NCI-H2081 treated with DMSO at 0.1 percent for 48 hours (cell line): ENCODE data around the gene HES6.

Experiments used
- DNase-seq: peaks from one replicate; lab custom pipeline; 2025; lab: John Stamatoyannopoulos, UW

Gene HES6, protein sequence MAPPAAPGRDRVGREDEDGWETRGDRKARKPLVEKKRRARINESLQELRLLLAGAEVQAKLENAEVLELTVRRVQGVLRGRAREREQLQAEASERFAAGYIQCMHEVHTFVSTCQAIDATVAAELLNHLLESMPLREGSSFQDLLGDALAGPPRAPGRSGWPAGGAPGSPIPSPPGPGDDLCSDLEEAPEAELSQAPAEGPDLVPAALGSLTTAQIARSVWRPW

DNA sequence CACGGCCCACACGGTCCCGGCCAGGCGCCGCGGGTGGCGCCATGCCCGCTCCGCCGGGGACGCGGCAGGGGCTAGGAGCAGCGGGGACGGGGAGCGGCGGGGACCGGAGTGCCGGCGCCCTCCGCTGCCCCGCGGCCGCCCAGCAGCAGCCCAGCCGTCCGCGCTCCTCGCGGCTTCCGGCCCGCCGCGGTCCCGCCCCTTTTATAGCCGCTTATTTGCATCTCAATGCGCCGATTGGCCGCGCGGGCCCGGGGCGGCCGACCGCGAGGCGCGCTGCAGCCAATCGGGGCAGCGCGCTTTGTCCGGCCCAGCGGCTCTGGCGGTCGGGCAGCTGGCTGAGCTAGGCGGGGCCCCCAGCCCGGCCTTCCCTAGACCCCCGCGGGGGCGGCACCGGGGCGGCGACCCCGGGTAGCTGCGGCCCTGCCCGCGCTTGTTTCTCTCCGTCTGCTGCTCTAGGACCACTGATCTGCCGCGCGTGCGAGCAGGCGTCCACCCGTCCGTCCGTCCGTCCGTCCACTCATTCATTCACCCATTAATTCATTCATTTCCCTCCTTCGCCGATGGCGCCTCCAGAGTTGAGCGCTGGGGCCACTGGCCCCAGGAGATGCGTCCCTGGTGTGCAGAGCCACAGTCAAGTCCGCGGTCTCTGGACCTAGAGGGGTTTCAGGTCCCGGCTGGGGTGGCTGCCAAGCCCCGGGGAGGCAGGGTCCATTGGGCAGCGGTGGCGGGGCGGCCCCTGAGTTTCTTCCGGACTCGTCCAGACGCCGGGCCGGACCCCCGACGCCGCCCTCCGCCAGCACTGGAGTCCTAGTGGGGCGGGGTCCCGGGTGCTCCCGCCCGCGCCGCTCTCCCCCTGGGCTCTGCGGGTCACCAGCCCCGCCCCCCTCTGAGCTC lies at the start of gene HES6:
HES6 (minus strand) TSS at position 176 of the 894 bp plus-strand sequence; CDS start at position 43, 133 bp downstream.
- DNase-seq = peak; percentile 88

DNA sequence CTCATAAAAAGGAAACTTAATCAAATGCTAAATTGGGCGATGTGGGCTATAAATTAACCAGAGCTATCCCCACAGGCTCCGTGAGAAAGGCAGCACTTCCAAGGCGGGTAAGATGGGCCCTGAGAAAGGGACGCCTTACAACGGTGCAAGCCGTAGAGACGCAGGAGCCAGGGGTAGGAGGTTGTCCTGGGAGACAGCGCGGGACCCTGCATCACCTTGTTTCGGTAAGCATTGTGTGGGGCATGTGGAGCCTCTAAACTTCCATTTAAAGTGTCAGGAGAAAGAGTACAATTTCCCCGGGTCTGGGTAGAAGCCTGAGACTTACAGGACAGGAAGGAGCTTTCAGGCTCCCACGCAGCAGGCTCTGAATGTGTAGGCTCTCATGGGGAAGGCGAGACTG lies 49.7 kb upstream of the HES6 start:
- no peak for DNase-seq

DNA sequence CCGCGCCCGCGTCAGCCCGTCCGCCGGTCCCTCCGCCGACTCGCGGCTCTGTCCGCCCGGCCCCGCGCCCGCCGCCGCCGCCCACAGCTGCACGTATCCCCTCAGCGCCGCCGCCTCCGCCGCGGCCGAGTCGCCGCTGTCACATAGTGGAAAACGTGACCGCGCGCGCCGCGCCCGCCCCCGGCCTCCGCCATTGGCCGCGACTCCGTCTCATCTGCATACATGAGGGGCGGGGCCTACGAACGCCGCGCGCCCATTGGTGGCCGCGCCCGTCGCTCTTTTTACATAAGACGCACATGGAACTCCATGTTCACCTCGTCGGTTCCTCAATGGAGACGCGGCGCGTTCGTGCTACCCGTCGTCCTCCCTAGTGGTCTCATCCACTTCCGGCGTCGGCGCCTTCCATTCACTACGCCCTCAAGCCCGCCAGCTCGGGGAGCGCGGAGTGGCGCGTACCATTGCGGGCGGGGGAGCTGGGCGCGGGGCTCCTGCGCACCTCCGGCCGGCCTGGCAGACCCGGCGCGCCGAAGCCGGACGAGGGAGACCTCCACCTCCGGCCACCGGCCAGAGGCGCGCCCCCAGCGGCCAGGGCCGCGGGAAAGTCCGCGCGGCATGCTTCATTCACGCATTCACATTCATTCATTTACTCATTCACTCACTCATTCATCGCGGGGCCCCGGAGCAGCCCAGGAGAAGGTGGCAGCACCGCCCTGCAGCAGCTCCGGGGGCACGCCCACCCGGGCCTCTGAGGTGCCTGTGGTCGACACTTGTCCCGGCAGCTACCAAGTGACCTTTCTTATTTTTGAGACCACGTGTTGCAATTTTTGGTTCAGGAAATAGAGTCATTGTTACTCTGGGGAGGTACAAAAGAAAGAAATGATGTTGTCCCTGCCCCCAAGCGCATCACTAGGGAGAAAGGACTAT lies 49.1 kb upstream of the HES6 start:
- DNase-seq = peak; percentile 93

DNA sequence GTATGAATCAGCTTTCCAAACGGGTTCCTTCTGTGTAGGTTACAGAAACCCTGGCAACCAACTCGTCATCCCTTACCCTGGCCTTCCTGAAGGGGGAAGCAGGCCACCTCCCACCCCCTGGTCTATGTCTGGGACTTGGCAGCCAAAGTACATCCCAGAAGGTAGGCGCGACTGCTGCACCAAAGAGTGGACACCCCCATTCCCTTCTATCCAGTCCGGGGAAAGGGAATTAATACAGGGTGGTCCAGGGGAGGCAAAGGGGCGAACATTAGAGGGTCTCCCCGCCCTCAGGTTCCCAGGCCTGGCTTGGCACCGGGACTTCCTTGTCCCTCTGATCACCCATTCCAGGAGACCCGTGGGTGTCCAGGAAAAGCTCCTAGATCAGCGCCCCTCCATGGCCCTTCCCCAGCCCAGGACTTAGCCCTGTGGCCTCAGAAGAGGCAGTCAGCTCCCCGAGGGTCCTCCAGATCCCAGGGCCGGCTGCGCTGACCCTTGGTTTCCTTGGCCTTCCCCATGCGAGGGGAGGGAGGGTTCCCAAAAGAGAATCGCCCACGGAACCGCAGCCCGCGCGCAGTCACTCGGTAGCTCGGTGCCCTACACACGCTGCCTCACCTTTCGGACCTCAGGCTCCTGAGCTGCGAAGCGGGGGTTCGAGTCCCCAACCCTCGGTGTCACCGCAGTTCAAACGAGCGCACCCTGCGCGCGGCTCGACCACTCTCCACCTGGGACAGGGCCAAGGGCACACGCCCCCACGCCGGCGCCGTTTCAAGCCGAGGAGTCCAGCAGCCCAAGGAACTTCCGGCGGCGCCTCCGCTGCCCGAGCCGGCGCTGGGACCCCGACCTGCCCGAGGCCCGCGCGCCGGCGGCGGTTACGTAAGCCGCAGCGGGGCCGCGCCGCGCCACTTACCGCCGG lies 48.2 kb upstream of the HES6 start, which contains the start of gene PER2:
PER2 (minus strand) TSS at position 874 of the 913 bp plus-strand sequence. CDS start 10,674 bp downstream, outside the sequence.
- no peak for DNase-seq

DNA sequence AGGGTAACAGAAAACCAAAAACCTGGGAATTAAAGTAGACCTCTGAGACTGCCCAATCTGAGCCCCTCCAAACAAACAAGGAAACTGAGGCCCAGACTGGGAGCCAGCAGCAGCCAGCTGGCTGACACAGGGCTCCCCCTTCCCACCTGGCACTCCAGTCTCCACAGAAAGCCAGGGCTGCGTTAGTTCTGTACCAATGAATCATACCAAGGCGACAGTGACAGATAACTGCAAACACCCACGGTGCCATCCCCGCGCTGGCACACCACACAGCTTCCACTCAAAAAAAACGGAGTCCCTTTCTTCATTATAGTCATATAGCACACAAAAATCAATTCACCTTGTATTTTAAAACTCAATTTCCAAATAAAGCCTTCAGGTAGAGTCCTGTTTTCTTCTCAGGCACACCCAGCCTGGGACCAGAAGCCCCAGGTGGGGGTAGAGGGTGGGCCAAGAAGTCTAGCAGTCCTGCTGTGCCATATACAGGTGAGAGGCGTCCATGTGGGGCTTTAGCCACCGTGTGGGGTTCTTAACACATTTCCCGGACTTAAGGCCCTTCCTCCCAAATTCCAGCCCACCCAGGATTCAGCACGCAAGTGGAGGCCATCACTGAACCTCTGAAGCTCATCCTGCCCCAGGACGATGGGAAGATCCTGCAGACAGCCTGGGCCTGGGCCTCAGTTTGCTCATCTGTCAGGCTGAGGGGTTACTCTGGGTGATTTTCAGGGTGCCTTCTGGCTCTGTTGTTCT lies 47.3 kb upstream of the HES6 start:
- no peak for DNase-seq

DNA sequence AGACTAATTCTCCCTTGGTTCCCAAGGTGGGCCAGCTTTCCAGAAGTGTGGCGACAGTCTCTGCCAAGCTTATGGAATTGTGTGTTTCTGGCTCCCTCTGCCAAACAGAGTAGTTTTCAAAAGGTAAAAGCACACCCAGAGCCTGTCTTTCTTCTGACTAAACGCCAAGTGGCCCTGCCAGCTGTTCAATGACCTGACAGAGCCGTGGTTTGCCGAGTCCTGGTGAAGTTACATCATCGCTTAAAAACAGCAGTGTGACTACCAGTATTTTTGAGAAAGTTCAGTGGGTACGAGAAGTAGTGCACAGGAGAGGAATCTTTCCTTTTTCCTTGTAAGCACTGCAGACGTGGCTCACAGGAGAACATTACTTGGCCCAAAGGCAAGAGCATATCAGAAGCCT lies 46.7 kb upstream of the HES6 start:
- DNase-seq = no peak

DNA sequence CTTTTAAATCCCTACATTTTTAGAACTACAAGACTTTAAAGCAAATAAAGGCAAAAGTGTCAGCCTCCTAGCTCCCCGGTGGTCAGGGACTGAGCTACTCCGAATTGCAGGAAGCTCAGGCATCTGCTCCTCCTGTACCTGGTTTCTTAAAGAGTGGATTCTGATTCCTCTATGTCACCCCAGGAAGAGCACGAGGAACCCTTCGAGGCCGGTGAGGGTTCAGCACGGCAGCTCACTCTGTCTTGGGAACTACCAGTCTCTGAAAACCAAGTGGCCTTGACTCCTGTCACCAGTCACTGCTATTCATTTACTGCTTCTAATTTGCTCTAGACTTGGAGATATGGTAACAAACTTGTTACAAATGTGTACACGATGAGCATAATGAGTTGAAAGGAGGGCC lies 46.3 kb upstream of the HES6 start:
- no peak for DNase-seq

DNA sequence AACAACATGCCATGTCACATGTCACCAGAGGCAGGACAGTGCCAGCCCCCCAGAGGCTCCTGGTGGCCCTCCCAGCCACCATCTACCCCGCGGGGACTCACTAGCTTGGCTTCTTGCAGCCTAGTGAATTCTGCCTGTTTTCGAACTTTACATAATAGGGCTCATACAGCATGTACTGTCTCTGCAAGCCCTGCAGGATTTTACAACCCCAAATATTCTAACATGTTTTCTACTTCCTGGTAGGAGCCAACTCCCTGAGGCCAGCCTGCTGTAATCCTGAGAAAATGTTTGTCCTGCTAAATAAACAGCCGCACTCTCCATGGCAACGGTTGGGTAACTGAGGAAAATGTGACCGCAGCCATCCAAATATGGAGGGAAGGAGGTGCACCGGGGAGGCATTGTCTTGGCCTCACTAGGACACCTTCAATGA lies 45.8 kb upstream of the HES6 start:
- no peak for DNase-seq

DNA sequence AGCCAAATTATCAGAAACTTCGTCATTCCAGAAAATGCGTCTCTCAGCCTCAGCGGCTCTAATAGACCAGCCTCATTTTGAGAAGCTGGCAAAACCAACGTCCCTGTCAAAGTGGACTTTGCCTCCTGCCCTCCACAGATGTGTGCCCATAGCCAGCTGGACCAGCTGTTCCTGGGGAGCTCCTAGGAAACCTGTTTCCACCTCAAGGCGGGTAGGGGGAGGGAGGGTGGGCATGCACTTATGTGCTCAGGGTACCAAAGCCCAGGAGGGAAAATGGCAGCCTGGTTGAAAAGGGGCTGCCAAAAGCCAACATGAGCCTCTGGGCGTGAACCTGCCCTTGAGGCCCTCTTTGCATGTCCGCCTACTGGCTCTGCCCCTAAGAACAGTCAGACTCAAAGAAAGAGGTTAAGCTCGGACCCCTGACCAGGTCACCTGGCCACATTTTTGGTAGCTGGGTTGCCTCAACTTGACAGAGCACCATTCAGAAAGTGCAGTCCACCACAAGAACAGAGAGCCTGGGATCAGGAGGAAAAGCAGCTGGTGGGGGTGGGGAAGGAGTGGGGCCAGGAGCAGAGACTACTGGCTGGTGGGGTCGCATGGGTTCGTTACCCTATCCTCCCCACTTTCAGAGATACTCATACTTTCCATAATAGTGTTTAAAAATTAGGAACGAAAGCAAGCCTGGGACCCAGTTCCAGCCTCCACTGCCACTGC lies 45.1 kb upstream of the HES6 start:
- no peak for DNase-seq

DNA sequence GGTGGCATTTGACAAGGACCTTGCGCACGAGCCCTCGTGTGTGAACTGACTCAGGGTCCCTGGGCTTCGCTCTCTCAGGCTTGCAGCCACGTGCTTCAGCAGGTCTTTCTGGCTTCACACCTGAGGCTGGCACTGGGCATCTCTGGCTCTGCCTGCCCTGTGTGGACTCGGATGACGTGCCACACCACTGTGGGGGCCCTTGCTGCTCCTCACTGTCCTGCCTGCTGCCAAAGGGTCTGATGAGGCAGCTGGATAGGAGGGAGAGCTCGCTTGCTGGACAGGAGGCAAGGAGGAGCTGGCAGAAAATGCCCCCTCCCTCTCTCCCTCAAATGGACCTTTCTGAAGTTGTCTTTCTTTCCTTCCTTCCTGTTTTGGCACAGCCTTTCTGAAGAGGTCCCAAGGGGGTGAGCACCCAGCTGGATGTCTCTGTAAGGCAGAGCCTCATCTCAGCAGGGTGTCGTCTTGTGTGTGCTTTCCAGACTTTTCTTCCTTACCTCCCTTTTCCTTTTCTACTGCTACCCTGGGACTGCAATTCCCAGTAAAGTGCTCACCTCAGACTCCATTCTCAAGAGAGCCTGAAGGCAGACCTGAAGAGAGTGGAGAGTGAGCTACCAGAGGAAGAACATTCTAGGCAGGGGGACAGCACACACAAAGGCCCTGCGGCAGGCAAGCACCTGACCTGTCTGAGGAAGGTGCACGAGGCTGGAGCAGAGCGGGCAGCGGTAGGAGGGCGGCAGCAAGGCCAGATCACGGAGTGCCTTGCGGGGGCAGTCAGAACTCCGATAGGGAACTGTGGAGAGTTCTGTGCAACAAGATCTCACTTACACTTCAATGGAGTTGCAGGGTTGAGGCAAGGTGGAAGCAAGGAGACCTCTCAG lies 43.3 kb upstream of the HES6 start:
- no peak for DNase-seq

DNA sequence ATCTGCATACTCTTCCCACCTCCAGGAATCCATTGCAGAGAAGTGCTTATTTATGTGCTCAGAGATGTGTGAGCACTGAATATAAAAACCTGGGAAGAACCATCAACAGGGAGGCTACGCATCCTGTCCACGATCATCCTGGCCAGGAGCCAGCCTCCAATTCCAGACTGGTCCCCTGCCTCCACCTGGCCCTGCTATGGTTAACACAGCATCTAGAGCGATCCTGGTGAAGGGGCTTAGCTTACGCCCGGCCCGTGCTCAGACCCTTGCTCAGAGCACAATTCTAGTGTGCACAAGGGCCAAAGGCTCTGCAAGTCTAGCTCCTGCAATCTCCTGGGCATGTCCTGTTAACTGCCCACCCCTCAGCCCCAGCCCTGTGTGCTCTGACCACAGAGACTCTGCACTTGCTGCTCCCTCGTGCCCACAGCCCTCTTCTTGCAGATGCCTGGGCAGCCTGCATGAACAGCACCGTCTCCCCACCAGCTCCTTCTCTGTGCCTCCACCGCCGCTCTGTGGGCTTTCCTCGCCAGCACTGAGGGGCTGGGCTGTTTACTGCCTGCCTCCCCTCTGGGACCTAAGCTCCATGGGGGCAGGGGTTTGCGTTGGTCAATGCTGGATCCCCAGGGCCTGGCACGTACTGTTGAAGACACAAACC lies 42.1 kb upstream of the HES6 start:
- DNase-seq = no peak

DNA sequence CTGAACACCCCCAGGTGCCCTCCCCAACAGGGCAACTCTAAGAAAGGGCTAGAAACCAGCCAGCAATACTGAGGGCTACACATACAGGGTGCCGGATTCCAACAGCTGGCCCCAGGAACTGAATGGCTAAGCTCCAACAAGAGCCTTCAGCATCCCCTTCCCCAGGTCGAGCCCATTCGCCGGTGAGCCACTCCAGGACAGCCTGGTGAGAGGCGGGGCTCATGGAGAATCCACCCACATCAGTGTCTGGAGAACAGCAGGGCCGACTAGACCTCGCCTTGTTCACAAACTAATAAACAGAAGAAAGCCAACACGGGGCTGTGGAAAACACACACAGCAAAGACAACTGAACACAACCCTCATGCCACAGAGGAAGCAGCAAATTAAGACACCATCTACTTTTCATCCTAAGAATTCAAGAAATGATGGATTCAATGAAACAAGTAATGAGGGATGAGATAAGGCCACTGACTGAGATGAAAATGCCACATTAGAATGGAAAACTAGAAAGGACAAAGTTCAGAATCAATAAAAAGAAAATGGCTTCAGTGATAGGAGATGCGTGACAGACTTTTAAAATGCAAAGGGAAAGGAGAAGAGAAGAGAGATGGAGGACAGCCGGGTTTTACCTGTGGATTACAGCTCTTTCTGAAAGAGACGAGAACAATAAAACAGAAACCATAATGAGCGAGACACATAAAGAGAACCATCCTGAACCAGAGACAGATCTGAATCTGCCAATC lies 40.4 kb upstream of the HES6 start:
- no peak for DNase-seq

DNA sequence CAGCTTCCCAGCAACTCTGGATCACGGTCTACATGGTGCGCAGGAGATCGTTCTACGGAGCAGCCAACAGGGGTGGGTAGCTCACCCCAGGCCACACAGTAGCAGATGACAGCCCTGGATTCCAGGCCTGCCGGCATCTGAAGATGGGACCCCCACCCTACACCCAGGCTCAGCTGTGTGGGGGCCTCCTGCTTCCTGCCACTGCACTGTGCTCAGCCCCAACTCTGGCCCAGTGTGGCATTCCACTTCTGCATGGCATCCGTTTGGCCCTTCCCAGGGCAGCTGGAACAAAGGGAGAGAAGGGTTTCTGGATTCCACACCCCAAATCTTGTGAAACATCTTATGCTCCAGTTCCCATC lies 39.5 kb upstream of the HES6 start:
- DNase-seq = no peak

DNA sequence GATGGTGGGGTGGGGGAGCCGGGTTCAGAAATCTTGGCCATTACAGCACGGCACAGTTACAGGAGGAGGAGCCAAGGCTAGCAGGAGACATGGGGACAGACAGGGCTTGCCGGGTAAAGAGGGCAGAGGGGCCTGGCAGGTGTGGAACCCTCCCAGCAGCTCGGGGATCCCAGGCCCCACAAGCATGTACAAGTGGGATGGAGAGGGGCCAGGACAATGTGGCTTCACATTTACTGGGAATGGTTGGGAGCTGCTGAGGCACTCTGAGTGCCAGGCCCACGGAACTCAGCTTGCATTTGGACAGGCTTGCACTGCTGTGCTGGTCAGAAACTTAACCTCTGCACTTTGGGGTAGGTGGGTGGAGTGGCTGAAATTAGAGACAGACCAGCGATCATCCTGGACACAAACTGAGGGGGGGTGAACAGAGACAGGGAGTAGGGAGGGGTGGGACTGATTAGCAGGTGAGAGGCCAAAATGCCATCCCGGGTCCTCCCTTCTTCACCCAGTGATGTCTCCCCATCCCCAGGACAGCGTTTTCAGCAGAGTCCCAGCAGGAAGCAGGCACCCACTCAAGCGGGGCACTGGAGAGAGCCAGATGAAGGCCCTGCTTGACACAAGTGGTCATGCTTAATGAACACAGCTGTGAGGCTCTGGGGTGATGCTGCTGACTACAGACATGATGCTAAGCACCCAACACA lies 38.9 kb upstream of the HES6 start:
- no peak for DNase-seq

DNA sequence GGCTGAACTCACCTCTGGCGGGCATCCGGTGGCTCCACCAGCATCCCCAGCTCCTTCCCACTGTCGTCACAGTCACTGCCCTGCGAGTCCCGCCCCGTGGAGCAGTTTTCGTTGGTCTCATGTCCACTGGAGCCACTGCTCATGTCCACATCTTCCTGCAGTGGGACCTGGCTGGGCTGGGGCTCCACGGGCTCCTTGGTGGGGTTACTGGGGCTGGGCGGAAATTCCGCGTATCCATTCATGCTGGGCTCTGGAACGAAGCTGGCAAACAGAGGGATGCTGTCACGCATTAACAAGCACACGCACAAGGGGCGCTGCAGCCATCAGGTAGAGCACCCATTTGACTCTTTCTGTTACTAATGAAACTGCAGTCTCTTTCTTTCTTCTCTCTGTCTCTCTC lies 37.9 kb upstream of the HES6 start:
- no peak for DNase-seq

DNA sequence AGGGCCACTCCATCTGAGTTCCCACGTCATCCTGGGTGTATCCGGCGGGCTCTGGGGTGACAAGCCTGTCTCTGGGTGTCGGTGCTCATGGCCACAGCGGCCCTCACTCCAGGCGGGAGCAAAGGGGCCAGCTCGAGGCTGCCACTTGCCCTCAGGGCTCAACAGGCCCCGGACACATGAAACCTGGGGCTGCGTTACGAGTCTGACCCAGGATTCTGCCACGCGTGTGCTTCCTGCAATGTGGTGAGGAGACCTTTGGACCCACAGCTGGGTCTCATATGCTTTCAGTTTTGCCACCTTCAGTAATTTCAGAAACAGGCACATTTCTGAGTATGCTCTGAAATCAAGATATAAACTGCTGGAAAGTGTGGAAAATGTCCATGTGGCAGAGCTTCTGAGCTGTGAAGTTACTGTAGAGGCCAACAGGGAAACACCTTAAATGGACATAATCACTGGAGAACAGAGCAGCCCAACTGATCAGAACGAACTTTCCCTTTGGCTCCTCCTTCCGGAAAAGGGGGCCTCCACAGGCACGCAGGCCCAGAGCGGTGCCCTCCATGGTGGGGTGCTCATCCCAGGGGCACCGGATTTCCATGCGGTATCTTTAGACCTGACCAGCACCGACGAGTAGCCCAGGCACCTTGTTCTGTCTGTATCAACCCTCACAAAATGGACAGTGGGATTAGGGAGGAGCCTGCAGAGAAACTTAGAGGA lies 34.5 kb upstream of the HES6 start:
- DNase-seq = no peak
